DMS53 (cell line): ENCODE data around the gene SH3RF3.
A peak's percentile ranks its signal among the peaks of the same experiment; 100 is the strongest.
"Not testable (repeated sequence)": the region's sequence is repeated elsewhere in the genome, so short reads cannot be mapped to it uniquely, and the experiment has no call there.

Experiments used
- DNase-seq: peaks from one replicate; lab custom pipeline; 2025; lab: John Stamatoyannopoulos, UW

The SH3RF3 gene

GRCh38 chr2:109158237-109158636 lies 29.2 kb downstream of the SH3RF3 start:
- no peak for DNase-seq

GRCh38 chr2:109159096-109159495 lies 30.1 kb downstream of the SH3RF3 start:
- no peak for DNase-seq

GRCh38 chr2:109160714-109161440 lies 31.9 kb downstream of the SH3RF3 start:
- no peak for DNase-seq

- DNase-seq, result not testable (repeated sequence)
Observed at GRCh38 chr2:109162367-109162766, 33.4 kb downstream of the SH3RF3 start.

- peak; percentile 83 for DNase-seq
Observed at GRCh38 chr2:109162999-109163398, 34.0 kb downstream of the SH3RF3 start.

- DNase-seq, result no peak
Observed at GRCh38 chr2:109164311-109164710, 35.3 kb downstream of the SH3RF3 start.

- no peak for DNase-seq
Observed at GRCh38 chr2:109164739-109165221, 35.8 kb downstream of the SH3RF3 start.

GRCh38 chr2:109166811-109167210 lies 37.8 kb downstream of the SH3RF3 start:
- DNase-seq, result no peak

- DNase-seq, result peak; percentile 70
Observed at GRCh38 chr2:109168086-109168485, 39.1 kb downstream of the SH3RF3 start.

GRCh38 chr2:109168716-109169115 lies 39.7 kb downstream of the SH3RF3 start:
- peak; percentile 91 for DNase-seq

GRCh38 chr2:109170645-109171044 lies 41.6 kb downstream of the SH3RF3 start:
- peak; percentile 99 for DNase-seq

- DNase-seq, result peak; percentile 91
Observed at GRCh38 chr2:109171444-109172334, 42.7 kb downstream of the SH3RF3 start.

- peak; percentile 80 for DNase-seq
Observed at GRCh38 chr2:109172556-109173105, 43.6 kb downstream of the SH3RF3 start.

- peak; percentile 81 for DNase-seq
Observed at GRCh38 chr2:109173311-109174171, 44.5 kb downstream of the SH3RF3 start.

- peak; percentile 76 for DNase-seq
Observed at GRCh38 chr2:109174214-109174613, 45.2 kb downstream of the SH3RF3 start.

GRCh38 chr2:109174626-109175349 lies 45.8 kb downstream of the SH3RF3 start:
- DNase-seq, result peak; percentile 88

GRCh38 chr2:109175350-109175678 lies 46.3 kb downstream of the SH3RF3 start:
- peak; percentile 99 for DNase-seq

- peak; percentile 66 for DNase-seq
Observed at GRCh38 chr2:109176928-109177327, 47.9 kb downstream of the SH3RF3 start.

GRCh38 chr2:109177635-109178034 lies 48.6 kb downstream of the SH3RF3 start:
- DNase-seq, result peak; percentile 66

GRCh38 chr2:109178968-109179367 lies 50.0 kb downstream of the SH3RF3 start:
- DNase-seq, result no peak

- no peak for DNase-seq
Observed at GRCh38 chr2:109180786-109181185, 51.8 kb downstream of the SH3RF3 start.
